Activated naive CD4-positive, alpha-beta T cell treated with anti-CD3 and anti-CD28 coated beads for 36 hours (primary cell): ENCODE results near the gene LENG9. TPM values are rescaled to one million over a fixed set of nuclear protein-coding genes. Genes with fewer than 3 reads are reported as not detected.
"Not testable (repeated sequence)": the region's sequence is repeated elsewhere in the genome, so short reads cannot be mapped to it uniquely, and the experiment has no call there.

ENCODE experiments used
- CTCF ChIA-PET: fragments of 350-600 bp; sonication (Branson Sonifier 250); formaldehyde crosslinking; loops from one replicate; lab custom pipeline; 2021; ENCODE audit warnings: antibody characterized with exemption; lab: Charles Lee
- DNase-seq: peaks from one replicate; pipeline ENCODE4 v3.0.0-alpha.2; 2020
- H3K27ac Mint-ChIP-seq: one replicate; pipeline ENCODE4 v1.8.0; 2021; ENCODE audit warnings: mild to moderate bottlenecking, mixed read lengths
- H3K27me3 Mint-ChIP-seq: one replicate; pipeline ENCODE4 v1.8.0; 2021; ENCODE audit warnings: low read depth, mixed read lengths
- H3K36me3 Mint-ChIP-seq: one replicate; pipeline ENCODE4 v1.8.0; 2021; ENCODE audit warnings: low read depth, mixed read lengths
- H3K4me1 Mint-ChIP-seq: one replicate; pipeline ENCODE4 v1.8.0; 2021; ENCODE audit warnings: low read depth, mixed read lengths
- H3K4me3 Mint-ChIP-seq: one replicate; pipeline ENCODE4 v1.8.0; 2021; ENCODE audit warnings: mild to moderate bottlenecking, moderate library complexity, mixed read lengths
- H3K9me3 Mint-ChIP-seq: one replicate; pipeline ENCODE4 v1.8.0; 2021; ENCODE audit warnings: mixed read lengths
- intact Hi-C: fragments of 100-400 bp; cut with micrococcal nuclease; formaldehyde crosslinking; loops from one replicate; pipeline ENCODE4 v1.15.1; 2023
- total RNA-seq, 2 experiments: library from RNA; stranded (reverse); gene quantifications; one replicate each; pipeline ENCODE4 v1.2.3, GENCODE V29; 2021

The LENG9 gene
- 1 to 10 TPM; 5.7 to 7.1 TPM for total RNA-seq

DNA sequence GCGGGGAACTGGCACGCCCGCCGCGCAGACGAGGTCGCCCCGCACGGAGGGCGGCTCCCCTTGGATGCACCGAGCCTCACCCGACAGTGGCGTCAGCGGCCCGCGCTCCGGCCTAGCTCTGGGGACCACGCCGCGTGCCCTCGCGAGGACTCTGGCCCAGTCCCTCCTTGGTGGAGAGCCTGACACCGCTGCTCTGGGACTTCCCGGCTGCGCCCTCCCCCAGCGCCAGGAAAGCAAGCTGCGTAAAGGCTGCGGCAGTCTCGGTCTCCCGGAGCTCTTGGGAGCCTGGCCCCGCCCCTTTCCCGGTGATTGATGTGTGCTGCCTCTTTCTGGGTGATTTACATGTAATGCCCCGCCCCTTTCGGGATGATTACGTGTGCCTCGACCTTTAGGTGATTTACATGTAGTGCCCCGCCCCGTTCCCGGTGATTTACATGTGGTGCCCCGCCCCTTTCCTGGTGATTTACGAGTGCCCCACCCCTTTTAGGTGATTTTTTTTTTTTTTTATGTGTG lies at the start of gene LENG9:
Gene LENG9 (minus strand): TSS at position 248 of the 513 bp plus-strand sequence. CDS start 252 bp downstream, outside the sequence.
- H3K27me3 Mint-ChIP-seq: peaks cover 13% of the 10 kb centered on the region
- peaks cover 17% of the 10 kb centered on the region for H3K36me3 Mint-ChIP-seq
- H3K4me1 Mint-ChIP-seq: peaks cover 21% of the 10 kb centered on the region
- intact Hi-C loops: loop anchor here (1.0 to 10.0 kb wide), 16 partner anchors 14 to 1659 kb away; partner anchors contain the start of genes BRSK1, CNOT3, FIZ1 and HSPBP1
- peak within 1 kb of the TSS; percentile 84 for H3K4me3 Mint-ChIP-seq
- CTCF ChIA-PET: interaction anchor here (0.6 to 0.7 kb wide), 5 partner anchors 10 to 365 kb away, joined by 3 to 5 read pairs (median 3); no protein-coding TSS in a partner anchor
- DNase-seq: peak; percentile 100
- H3K27ac Mint-ChIP-seq: peak within 1 kb of the TSS; percentile 92
- H3K9me3 Mint-ChIP-seq: no peaks in the 10 kb centered on the region

DNA sequence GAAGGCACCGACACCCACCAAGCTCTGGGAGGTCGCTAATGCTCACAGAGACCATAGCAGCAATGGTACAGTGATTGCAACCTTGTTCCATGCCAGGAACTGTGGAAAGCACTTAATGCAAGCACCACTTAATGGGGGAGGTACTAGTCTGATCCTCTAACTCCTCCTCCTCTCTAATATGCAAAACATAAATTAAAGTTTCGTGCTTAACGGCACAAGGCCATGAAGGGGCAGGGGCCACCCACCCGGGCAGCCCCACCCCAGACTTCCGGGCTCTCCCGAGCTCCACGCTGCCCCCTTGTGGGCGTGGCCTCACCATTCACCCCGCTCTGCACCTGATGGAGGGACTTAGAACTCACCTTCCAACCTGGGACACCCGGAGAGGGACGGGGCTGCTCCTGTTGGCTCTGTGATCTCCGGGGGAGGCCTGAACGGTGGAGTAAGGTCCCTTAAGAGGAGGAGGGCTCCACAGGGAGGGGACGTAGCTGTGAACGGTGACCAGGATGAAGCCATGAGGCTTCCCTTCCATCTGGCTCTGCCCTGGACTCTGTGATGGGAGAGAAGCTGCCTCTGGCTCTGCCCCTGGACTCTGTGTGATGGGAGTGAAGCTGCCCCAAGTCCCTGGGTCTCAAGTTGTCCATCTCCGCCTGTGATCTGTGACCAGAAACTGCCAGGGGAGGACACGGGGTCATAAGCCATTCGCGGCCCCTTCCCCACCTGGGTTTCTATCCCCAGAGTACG lies 45.8 kb upstream of the LENG9 start:
- H3K27me3 Mint-ChIP-seq, H3K27ac Mint-ChIP-seq, H3K36me3 Mint-ChIP-seq, DNase-seq, H3K9me3 Mint-ChIP-seq, H3K4me3 Mint-ChIP-seq, intact Hi-C loops: not testable (repeated sequence)
- H3K4me1 Mint-ChIP-seq: peaks cover 16% of the 10 kb centered on the region
- CTCF ChIA-PET: interaction anchor here (0.5 kb wide), 1 partner anchor 28 kb away, joined by 3 read pairs; no protein-coding TSS in a partner anchor

DNA sequence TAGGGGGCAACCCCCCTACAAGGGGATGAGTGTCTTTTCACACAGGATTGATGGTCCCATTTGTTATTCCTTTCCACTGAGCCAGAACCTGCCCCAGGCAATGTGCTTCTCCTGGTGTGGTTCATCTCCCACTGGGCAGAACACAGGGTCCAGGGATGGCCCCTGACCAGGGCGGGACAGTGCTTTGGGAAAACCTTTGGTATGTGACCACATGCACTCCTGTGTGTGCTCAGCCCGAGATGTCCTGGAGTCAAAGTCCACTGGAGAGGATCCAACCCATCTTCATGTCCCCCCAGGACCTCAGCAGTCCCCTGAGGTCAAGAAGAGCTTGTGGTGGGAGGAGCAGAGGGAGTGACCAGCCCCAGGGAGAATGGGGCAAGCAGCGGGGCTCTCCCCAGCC lies 44.9 kb upstream of the LENG9 start:
- DNase-seq, H3K27me3 Mint-ChIP-seq, CTCF ChIA-PET, H3K27ac Mint-ChIP-seq, H3K9me3 Mint-ChIP-seq, intact Hi-C loops, H3K36me3 Mint-ChIP-seq, H3K4me3 Mint-ChIP-seq: not testable (repeated sequence)
- H3K4me1 Mint-ChIP-seq: peaks cover 16% of the 10 kb centered on the region

DNA sequence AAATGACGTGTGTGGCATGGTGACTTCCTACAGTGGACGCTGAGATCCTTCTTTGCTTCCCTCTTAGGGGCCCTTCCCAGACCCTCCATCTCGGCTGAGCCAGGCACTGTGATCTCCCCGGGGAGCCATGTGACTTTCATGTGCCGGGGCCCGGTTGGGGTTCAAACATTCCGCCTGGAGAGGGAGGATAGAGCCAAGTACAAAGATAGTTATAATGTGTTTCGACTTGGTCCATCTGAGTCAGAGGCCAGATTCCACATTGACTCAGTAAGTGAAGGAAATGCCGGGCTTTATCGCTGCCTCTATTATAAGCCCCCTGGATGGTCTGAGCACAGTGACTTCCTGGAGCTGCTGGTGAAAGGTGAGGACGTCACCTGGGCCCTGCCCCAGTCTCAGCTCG lies 44.2 kb upstream of the LENG9 start:
- CTCF ChIA-PET: no interaction called here
- H3K27me3 Mint-ChIP-seq: peaks cover 5% of the 10 kb centered on the region
- no peak for DNase-seq
- H3K4me1 Mint-ChIP-seq: peaks cover 17% of the 10 kb centered on the region
- H3K27ac Mint-ChIP-seq: no peak overlapping the region
- H3K36me3 Mint-ChIP-seq: no peaks in the 10 kb centered on the region
- H3K4me3 Mint-ChIP-seq: no peak overlapping the region
- H3K9me3 Mint-ChIP-seq: no peaks in the 10 kb centered on the region
- intact Hi-C loops: no loop called here

DNA sequence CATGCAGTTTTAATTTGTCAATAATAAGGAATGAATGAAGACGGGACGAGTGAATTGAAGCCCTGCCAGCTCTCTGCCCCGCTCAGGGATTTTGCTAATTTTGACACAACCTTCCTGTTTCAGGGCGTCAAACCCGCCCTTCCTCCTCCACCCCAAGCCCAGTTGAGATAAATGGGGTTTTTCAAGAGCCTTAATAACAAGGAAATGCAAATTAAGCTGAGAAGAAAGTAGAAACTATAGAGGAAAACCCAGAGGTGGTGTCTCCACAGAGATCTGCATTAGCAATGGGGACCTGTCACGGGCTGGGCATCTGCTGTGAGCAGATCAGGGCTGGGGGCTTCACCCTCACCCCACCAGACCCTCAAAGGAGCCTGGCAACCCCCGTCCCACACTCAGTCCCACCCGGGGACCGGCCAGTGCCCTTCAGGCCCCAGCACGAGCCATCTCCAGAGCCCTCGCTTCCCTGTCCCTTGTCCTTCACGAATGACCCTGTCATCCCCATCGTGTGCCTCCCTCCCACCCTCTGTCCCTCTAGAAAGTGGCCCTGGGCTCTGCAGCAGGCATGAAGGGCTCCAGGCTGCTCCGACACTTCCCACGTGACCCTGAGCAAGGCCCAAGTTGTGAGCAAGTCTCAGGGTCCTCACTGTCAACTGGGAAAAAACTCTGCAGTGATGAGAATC lies 43.6 kb upstream of the LENG9 start:
- H3K9me3 Mint-ChIP-seq, H3K36me3 Mint-ChIP-seq, CTCF ChIA-PET, H3K27ac Mint-ChIP-seq, DNase-seq, H3K27me3 Mint-ChIP-seq, H3K4me3 Mint-ChIP-seq, intact Hi-C loops: not testable (repeated sequence)
- H3K4me1 Mint-ChIP-seq: peaks cover 23% of the 10 kb centered on the region

DNA sequence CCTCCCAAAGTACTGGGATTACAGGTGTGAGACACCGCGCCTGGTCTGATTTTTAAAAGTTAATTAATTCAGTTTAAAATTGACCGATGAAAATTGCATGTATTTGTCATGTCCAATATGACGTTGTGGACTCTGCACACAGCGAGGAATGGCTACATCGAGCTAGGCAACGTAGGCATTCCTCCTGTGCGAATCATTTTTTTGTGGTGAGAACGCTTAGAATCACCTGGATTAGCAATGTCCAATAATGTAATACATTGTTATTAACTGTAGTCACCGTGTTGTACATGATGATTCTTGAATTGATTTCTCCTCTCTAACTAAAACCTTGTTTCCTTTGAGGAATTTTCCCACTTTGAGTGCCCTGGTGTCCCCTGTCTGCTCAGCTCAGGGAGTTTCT lies 42.5 kb upstream of the LENG9 start:
- Mint-ChIP-seq H3K9me3 (no peaks in the 10 kb centered on the region), H3K36me3 (no peaks in the 10 kb centered on the region), H3K27me3 (peaks cover 5% of the 10 kb centered on the region), H3K4me1 (peaks cover 24% of the 10 kb centered on the region), H3K4me3 (no peak overlapping the region), H3K27ac (no peak overlapping the region)
- CTCF ChIA-PET: no interaction called here
- intact Hi-C loops: no loop called here
- no peak for DNase-seq

DNA sequence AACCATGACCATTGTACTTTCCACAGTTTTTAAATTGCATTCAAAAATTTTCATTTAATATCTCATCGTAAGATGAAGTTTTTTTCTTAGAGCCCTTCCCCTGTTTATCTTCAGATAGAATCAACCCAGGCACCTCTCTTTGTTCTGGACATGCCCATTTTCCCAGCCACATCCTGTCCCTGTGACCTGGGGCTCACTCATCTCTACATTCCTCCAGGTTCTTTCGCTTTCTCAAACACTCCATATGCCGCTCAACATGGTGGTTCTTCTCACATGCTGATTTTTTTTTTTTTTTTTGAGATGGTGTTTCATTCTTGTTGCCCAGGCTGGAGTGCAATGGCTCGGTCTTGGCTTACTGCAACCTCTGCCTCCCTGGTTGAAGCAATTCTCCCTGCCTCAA lies 42.0 kb upstream of the LENG9 start:
- intact Hi-C loops, H3K36me3 Mint-ChIP-seq, H3K27ac Mint-ChIP-seq, H3K9me3 Mint-ChIP-seq, CTCF ChIA-PET, H3K4me3 Mint-ChIP-seq, H3K27me3 Mint-ChIP-seq, DNase-seq: not testable (repeated sequence)
- H3K4me1 Mint-ChIP-seq: peaks cover 24% of the 10 kb centered on the region

DNA sequence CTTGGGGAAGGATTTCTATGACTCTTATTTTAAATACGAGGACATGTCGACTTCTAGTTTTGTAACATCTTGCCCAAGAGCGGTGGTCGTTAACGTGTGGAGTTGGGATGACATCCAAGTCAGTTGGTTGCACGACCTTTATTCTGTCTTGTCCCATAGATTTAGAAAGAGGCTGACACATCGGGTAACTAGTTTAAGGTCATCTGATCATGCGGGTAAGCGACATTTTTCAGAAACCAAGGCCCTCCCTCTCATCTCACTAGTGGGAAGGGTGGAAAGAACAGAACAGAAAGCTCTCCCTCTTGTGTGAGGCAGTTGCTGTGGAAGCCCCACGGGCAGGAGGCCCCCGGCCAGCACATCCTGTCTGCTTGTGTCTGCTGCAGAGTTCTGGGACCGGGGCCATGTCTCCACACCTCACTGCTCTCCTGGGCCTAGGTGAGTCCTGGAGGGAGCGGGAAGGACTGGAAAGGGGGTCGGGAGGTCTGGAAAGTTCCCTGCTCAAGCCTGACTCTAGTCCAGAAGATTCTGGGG lies 39.0 kb upstream of the LENG9 start, which contains the start of gene LAIR2:
Gene LAIR2 (plus strand): TSS at position 314 of the 531 bp plus-strand sequence. CDS start 88 bp downstream, at position 402.
- CTCF ChIA-PET: no interaction called here
- Mint-ChIP-seq H3K36me3 (no peaks in the 10 kb centered on the region), H3K4me1 (peaks cover 29% of the 10 kb centered on the region), H3K9me3 (no peaks in the 10 kb centered on the region), H3K27ac (no peak within 1 kb of the TSS), H3K4me3 (peak within 1 kb of the TSS; percentile 12), H3K27me3 (peaks cover 8% of the 10 kb centered on the region)
- intact Hi-C loops: no loop called here
- peak; percentile 46 for DNase-seq

DNA sequence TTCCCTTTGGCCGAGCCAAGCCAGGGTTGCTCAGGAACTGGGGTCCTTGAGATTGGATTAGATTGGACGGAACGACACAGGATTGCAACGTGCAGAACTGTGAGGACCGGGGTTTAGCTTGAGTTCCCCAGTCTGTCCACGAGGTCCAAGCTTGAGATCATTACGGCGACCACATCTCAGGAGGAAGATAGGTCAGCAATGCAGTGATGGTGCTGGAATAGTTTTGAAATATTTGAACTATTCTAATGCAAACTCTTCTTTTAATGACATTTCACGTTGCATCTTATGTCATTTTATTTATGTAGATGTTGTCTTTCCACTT lies 34.8 kb upstream of the LENG9 start:
- Mint-ChIP-seq H3K4me1 (peaks cover 22% of the 10 kb centered on the region), H3K27me3 (peaks cover 15% of the 10 kb centered on the region)
- H3K27ac Mint-ChIP-seq, intact Hi-C loops, CTCF ChIA-PET, H3K36me3 Mint-ChIP-seq, H3K9me3 Mint-ChIP-seq, DNase-seq, H3K4me3 Mint-ChIP-seq: not testable (repeated sequence)

DNA sequence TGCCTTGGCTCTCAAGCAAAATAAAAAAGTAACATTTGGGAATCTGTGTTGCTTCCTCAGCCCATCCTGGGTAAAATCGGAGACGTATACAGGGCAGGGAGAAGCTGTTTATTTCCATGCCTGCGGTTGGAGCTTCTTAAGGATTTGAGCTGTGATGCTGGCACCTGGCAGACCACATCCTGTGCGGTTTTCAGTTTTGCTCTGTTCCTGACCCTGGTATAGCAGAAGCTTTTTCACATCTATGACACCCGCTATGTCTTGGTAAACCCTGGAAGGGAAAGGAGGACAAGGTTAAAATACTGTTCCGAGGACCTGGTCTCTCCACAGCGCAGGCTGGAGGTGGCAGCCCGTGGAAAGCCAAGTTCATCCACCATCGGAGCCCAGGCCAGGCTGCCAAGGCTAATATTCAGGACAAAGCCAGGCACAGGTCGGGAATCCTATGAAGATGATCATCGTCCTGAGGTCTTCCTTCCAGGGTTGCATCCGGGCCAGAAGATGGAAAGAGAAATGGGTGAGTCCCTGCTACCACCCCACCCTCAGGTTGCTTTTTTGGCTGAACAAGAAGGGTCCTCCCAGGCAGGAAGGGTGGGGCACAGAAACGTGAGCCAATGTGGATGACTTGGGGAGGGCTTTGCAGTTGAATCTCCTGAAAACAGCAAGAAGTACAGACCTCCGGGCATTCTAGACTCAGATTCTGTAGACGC lies 34.3 kb upstream of the LENG9 start:
- DNase-seq: peak; percentile 59
- H3K27ac Mint-ChIP-seq, H3K9me3 Mint-ChIP-seq, H3K4me3 Mint-ChIP-seq, CTCF ChIA-PET, H3K36me3 Mint-ChIP-seq, intact Hi-C loops: not testable (repeated sequence)
- H3K4me1 Mint-ChIP-seq: peaks cover 22% of the 10 kb centered on the region
- peaks cover 19% of the 10 kb centered on the region for H3K27me3 Mint-ChIP-seq

DNA sequence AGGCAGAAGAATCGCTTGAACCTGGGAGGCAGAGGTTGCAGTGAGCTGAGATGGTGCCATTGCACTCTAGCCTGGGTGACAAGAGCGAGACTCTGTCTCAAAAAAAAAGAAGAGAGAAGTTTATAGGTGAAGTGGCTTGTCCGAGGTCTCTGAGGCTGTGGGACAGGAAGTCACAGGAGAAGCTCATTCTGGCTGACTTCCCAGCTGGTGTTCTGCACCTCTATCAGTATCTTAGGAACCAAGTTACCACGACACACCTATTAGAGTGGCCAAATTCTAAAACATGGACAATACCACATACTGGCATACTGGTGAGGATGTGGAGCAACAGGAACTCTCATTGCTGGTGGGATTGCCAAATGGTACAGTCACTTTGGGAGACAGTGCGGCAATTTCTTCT lies 31.7 kb upstream of the LENG9 start:
- H3K9me3 Mint-ChIP-seq, H3K36me3 Mint-ChIP-seq, H3K27ac Mint-ChIP-seq, H3K4me3 Mint-ChIP-seq, intact Hi-C loops, DNase-seq: not testable (repeated sequence)
- CTCF ChIA-PET: interaction anchor here (0.6 to 1.5 kb wide), 2 partner anchors 14 to 158 kb away, joined by 3 to 4 read pairs; no protein-coding TSS in a partner anchor
- Mint-ChIP-seq H3K27me3 (peaks cover 19% of the 10 kb centered on the region), H3K4me1 (peaks cover 15% of the 10 kb centered on the region)
